ENCODE data around the gene HTATIP2.
"Not testable (repeated sequence)": the region's sequence is repeated elsewhere in the genome, so short reads cannot be mapped to it uniquely, and the experiment has no call there.

Gene HTATIP2

DNA sequence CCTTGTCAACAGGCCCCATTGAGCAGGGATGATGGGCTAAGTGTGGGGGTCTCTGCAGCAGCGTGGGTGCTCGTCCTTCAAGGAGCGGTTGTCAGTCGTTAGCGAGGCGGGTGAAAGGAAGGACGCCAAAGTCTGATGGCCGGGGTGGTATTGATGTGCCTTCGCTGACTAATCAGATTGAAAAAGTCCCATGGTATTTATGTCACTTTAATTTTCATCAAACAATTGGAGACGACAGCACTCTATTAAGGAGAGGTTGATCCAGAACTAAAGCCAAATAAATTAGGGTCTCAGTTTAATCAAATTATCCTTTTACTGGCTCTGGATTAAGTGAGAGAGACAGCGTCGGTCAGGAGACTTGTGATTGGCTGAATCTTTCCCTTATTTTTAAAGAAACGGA is 9.6 kb downstream of the HTATIP2 start:
- DNase-seq = no peak

DNA sequence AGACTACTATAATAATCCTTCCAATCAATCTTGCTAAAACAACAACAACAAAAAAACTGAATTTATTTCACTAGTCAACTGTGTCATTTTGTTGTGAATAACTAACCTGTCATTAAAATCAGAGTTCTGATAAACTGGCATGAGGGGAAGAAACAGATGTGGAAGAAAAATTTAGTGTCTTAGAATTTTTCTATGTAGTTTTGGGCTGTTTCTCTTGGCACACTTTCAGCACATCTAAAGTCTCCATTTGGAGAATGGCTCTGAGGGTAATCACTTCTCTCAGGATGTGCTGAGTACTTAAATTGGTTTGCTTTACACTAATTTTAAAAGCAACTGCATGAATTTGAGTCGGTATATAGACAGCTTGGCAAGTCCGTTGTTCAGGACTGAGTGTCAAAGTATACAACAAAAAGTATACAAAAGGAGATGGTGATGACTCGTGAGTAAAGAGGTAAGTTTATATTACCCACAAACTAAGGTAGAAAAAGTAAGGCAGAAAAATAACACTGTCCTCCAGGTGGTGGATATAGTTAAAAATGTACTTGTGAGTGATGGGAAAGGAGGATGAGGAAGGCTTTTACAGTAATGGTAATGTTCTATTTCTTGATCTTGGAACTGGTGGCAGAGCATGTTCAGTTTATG is 10.2 kb downstream of the HTATIP2 start:
- DNase-seq = no peak

DNA sequence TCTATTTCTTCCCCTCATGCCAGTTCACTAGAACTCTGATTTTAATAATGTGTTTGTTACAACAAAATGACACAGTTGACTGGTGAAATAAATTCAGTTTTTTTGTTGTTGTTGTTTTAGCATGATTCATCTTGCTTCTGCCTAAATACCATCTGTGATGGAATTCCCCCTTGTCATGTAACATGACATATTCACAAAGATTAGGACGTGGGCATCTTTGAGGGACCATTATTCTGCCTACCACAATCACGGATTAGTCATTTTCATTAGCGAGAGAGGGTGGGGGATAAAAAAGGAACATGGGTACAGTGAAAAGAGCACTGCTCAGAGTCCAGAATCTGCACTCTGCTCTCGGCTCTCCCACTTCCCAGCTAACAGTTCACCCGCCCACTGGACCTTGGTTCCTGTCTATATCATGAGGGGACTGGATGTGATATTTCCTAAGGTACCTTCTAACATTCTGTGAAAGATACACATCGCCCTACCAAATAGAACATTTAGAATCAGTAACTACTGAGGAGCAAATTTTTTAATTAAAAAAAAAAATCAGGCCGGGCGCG is 11.3 kb downstream of the HTATIP2 start:
- no peak for DNase-seq

DNA sequence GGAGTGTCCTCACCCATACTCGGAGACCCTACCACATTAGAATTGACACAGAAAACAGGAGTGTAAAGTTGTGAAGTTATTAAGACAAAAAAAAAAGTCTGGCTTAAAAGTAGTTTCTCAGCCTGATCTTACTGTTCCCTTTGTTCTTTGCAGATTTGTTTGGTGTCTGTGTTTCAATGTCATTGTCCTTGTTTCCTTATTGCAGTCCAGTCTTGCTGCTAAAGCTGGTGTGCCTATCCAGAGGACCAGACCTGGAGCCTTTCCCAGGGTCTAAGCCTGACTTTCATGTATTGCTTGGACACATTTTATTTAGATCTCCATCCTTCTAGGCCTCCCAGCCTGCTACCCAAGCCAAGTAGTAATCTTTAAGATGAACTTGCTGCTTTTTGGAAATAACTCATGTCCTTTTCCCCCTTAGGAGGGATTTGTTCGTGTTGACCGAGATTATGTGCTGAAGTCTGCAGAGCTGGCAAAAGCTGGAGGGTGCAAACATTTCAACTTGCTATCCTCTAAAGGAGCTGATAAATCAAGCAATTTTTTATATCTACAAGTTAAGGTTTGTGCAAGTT is 12.7 kb downstream of the HTATIP2 start:
- no peak for DNase-seq

GRCh38 chr11:20385996-20386395 is 22.5 kb downstream of the HTATIP2 start:
- DNase-seq = not testable (repeated sequence)

- DNase-seq = peak; percentile 92
Observed at GRCh38 chr11:20387261-20388095, 24.0 kb downstream of the HTATIP2 start, which contains the start of gene PRMT3. Gene PRMT3, plus strand, starts transcription at chr11:20387716. Its CDS starts 31 bp downstream, at chr11:20387747.

DNA sequence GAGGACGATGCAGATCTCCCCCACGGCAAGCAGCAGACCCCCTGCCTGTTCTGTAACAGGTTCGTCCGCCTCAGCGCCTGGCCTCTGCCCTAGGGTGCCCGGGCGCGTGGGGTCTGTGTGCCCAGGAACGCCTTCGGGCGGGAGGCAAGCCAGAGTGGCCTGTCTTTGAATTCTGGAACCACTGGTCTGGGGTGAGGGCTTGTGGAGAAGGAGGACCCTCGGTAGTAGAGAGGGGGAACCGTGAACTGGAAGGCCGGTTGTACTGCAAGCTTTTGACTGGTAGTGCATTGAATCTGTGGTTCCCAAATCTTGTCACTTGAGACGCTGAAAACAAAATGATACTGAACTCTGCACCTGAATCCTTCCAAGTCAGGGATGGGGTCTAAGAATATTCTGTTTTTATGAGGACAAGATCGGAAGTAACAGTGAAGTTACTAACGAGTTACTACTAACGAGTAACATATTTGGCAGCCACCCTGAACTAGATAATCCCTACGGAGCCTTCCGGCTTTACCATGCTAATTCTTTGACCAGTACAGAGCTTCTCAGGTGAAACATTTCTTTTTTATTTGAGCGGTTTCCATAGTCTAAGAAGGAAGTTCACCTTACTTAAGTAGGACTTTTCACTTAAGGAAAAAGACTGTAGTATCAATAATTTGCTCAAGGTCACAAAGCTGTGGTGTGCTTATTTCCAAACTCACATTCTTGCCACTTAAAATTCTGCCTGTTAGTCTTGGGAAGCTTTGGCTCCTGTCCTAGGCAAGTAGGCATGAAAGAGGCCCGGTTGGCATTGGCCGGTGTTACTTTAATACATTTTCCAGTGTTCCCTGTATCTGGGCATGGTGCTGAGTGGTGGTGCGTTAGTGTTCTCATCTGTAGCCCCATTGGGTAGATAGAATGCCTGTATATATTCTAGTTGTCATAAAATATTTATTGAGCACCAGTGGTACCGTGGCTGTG is 24.9 kb downstream of the HTATIP2 start:
- DNase-seq = peak; percentile 43

DNA sequence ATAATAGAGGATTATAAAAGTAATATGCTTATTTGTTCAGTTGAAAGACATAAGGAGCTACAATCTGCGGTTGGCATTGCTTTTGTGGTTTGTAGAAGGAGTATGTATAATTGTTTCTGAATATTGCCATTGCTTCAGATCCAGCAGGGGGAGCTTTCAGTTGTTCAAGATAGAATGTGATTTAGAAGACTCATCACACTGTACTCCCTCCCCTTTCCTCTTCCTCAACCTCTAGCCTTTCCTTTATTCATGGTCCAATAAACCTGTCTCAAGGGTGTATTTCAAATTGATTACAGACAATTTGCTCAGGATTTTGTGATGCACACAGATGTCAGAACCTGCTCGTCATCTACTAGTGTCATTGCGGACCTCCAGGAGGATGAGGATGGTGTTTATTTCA is 33.8 kb downstream of the HTATIP2 start:
- peak; percentile 79 for DNase-seq

GRCh38 chr11:20399498-20399897 is 36.0 kb downstream of the HTATIP2 start:
- no peak for DNase-seq

DNA sequence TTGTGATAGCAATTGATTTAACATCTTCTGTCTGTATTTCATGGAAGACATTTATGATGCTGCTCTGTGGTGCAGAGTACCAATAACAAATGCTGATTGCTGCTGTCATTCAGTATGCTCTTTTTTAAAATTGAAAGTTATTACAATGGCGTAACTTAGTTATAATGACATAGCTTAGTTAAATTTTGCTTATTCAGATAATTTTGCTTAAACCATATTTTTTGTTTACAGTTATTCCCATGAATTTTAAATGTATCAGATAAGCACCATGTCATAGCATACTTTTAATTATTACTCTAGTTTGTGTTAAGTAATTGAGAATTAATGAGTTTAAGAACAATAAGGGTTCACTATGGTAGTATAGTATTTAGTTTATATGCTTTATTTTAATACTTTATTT is 39.5 kb downstream of the HTATIP2 start:
- no peak for DNase-seq

- DNase-seq = no peak
Observed at GRCh38 chr11:20406484-20406883, 43.0 kb downstream of the HTATIP2 start.

GRCh38 chr11:20407344-20407743 is 43.8 kb downstream of the HTATIP2 start:
- no peak for DNase-seq

DNA sequence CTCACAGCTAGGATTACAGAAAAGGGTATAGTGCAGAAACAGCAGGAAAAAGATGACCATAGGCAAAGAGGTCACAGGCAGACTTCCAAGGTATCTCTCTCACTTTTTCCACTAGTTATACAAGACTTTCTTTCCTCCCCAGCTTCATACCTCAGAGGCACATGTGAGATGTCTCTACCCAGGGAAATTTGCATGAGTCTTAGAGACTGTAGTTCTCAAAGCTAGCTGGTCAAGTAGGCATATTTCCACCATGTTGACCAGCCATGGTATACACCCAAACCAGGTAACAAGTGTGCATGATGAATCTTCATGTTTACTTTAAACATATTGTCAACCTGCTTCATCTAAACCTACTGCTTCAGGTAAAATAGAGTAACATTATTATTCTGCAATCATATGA is 51.9 kb downstream of the HTATIP2 start:
- DNase-seq = no peak

DNA sequence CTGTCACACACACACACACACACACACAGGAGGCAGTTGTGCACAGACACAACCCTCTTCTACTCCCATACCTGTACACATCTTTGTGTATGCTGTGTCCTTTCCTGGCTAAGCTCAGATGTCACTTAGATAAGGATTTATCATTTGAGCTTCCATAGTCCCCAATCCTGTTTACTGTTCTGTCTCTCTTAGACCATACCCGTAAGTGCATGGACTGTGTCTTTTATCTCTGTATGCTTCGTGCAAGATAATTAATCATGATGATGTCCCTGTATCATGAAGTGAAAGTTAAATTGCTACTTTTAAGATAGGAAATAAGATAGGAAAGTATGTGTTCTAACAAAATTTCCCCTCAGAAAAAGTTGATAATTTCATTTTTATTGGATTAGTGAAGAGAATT is 54.3 kb downstream of the HTATIP2 start:
- DNase-seq = no peak

GRCh38 chr11:20421946-20422345 is 58.4 kb downstream of the HTATIP2 start:
- DNase-seq = no peak

GRCh38 chr11:20429216-20429615 is 65.7 kb downstream of the HTATIP2 start:
- no peak for DNase-seq

Measured in hematopoietic multipotent progenitor cell treated with erythropoietin and hydrocortisone succinate and interleukin-3 and kit ligand, for 8 days (in vitro differentiated cells).